ENCODE results near the gene CECR2. TPM values are rescaled to one million over a fixed set of nuclear protein-coding genes. Genes with fewer than 3 reads are reported as not detected.
"Not testable (repeated sequence)": the region's sequence is repeated elsewhere in the genome, so short reads cannot be mapped to it uniquely, and the experiment has no call there.

Gene CECR2
- total RNA-seq, 2 experiments from 2014 or later = 0.10 to 0.26 TPM

DNA sequence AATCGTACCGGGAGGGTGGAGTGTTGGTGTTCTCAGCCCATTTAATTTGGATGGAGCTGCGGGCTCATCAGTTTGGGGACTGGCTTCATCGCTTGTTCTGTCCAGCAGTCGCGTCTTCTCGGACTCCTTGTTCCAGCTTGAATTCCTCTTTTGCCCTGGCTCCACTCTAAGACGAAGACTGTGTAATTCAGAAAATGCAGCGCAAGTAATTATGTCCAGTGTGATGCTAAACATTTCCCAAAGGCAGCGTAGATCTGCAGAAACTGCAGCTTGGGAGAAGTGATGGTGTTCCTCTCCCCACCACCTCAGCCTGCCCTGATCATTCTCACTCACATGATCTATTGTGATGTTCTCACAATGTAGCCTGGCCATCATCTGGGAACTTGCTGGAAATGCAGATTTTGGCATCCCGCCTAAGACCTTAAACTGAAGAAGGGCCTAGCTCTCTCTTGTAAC, 194.7 kb downstream of the CECR2 start:
- no peaks in the 10 kb centered on the region for H3K36me3 Mint-ChIP-seq
- H3K9me3 Mint-ChIP-seq = no peaks in the 10 kb centered on the region
- no peak for DNase-seq
- H3K27ac Mint-ChIP-seq = no peak overlapping the region
- H3K27me3 Mint-ChIP-seq = peaks cover 2% of the 10 kb centered on the region
- no peak overlapping the region for H3K4me3 Mint-ChIP-seq
- H3K4me1 Mint-ChIP-seq = no peaks in the 10 kb centered on the region

DNA sequence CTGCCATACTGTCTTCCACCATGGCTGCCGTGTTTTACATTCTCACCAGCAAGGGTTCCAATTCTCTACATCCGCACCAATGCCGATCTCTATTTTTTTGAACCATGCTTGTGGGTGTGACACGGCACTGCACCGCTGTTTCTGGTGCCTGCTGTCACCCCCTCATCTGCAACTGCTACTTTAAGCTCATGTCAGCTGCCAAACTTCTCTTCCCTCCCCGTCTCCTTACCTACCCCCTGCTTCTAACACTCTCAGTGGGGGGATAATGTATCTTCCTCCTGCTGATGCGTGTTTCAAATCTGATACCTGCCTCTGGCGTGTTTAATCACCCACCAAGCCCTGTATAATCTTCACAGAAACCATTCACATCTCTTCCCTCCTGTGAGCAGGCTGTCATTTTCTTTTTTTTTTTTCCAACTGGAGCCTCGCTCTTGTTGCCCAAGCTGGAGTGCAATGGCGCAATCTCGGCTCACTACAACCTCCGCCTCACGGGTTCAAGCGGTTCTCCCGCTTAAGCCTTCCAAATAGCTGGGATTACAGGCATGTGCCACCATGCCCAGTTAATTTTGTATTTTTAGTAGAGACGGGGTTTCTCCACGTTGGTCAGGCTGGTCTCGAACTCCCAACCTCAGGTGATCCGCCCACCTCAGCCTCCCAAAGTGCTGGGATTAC, 196.9 kb downstream of the CECR2 start:
- not testable (repeated sequence) for H3K4me3 Mint-ChIP-seq, H3K27me3 Mint-ChIP-seq, H3K9me3 Mint-ChIP-seq, DNase-seq, H3K4me1 Mint-ChIP-seq, H3K36me3 Mint-ChIP-seq, H3K27ac Mint-ChIP-seq

DNA sequence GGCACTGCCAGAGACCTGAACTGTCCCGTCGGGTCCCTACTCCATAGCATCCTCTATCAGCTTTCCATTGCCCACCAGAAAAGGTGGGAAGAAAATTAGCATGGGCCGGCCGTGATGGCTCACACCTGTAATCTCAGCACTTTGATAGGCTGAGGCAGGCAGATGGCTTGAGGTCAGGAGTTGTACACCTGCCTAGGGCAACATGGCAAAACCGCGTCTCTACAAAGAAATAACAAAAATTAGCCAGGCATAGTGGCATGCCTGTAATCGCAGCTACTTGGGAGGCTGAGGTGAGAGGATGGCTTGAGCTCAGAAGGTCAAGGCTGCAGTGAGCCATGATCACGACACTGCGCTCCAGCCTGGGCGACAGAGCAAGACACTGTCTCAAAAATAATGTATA, 197.5 kb downstream of the CECR2 start:
- H3K4me3 Mint-ChIP-seq = no peak overlapping the region
- no peak for DNase-seq
- H3K4me1 Mint-ChIP-seq = no peaks in the 10 kb centered on the region
- H3K27ac Mint-ChIP-seq = no peak overlapping the region
- no peaks in the 10 kb centered on the region for H3K9me3 Mint-ChIP-seq
- H3K36me3 Mint-ChIP-seq = no peaks in the 10 kb centered on the region
- peaks cover 10% of the 10 kb centered on the region for H3K27me3 Mint-ChIP-seq

DNA sequence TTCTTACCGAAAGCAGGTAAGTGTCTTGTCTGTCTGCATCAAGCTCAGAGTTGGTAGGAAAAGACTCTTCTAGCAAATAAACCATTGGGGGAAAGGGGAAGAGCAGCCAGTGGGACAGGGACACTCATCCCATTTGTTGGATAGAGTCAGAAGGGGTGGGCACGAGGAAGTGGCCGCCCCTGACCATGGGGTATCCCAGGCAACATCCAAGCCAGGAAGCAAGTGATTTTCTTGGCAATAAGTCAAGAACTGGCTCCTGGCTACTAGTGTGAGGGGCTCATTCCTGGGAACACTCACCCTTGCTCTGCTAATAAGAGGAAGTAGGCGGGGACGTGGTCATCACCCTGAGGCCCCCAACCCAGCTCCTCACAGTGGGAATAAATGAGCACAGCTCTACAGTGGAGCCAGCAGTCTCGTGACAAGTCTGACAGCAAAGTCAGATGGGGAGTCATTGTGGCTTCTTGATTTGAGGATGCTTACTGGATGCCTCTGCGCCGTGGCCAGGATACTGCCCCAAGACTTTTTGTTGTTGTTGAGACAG, 200.8 kb downstream of the CECR2 start:
- H3K4me1 Mint-ChIP-seq = no peaks in the 10 kb centered on the region
- no peak overlapping the region for H3K4me3 Mint-ChIP-seq
- no peaks in the 10 kb centered on the region for H3K9me3 Mint-ChIP-seq
- no peak for DNase-seq
- H3K27ac Mint-ChIP-seq = no peak overlapping the region
- no peaks in the 10 kb centered on the region for H3K36me3 Mint-ChIP-seq
- peaks cover 10% of the 10 kb centered on the region for H3K27me3 Mint-ChIP-seq

DNA sequence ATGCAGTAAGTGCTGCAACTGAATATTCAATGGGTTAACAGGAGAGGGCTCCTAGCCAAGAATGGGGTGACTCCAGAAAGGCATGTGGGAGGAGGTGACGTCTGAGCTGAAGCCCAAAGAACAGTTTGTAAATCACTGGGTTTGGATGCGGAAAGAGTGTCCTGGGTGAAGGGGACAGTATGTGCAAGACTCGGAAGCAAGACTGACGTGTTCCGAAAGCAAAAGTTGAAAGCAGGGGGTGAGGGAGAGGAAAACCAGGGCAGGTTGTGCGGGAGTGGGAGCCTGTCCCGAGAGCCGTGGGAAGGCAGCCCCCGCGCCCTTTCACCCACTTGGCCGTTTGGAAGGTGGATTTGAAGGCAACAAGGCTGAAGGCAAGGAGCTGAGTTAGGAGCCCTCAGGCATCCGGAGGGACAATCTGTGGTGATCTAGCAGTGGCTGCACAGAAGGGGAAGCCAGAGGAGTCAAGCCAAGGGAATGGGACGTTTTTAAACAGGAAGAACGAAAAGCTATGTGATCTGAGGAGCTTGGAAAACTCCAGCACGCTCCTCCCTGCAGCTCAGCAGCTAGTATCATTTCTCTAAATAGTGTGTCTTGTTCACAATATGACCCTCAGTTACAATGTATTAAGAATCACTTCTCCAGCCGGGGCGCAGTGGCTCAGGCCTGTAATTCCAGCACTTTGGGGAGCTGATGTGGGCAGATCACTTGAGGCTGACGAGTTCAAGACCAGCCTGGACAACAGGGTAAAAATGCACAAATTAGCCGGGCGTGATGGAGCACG, 201.8 kb downstream of the CECR2 start:
- Mint-ChIP-seq H3K27me3 (peaks cover 10% of the 10 kb centered on the region), H3K4me1 (no peaks in the 10 kb centered on the region), H3K9me3 (no peaks in the 10 kb centered on the region), H3K4me3 (no peak overlapping the region), H3K36me3 (no peaks in the 10 kb centered on the region), H3K27ac (no peak overlapping the region)
- DNase-seq = no peak

DNA sequence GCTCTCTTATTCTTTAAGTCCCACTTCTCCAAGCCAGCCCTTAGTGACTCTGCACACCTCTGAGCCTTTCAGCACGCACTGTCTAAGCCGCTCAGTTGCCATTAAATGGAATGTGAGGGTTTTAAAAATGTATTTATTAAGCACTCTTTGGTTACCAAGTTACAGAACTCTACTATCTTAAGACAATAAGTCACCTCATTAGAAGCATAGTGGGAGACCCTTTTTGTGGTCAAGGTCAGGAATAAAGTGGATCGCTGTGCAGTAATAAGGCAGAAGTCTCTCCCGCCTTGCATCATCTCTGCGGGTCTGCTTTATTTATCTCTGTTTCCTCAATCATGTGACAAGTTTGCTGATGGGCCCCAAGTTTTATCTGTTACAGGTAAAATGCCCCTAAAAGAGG, 205.9 kb downstream of the CECR2 start:
- H3K27me3 Mint-ChIP-seq = peaks cover 13% of the 10 kb centered on the region
- no peak for DNase-seq
- no peak overlapping the region for H3K27ac Mint-ChIP-seq
- H3K4me1 Mint-ChIP-seq = no peaks in the 10 kb centered on the region
- H3K4me3 Mint-ChIP-seq = no peak overlapping the region
- H3K36me3 Mint-ChIP-seq = no peaks in the 10 kb centered on the region
- no peaks in the 10 kb centered on the region for H3K9me3 Mint-ChIP-seq

DNA sequence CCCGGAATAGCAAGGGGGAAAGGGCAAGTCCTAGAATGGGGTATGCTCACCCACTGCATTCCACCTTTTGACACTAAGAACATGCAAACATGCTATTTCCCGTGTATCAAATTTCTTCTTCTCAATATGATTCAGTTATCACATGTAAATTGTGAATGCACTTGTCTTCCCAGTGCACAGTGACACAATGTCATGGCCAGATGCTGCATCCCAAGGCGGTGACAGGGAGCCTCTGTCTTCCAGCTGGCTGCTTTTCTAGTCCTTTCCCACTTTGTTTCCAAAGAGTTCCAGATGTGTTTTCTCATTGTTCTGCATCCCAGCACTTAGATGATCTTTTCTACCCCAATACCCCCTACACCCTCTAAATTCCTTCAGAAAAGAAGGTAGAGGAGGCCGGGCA, 206.4 kb downstream of the CECR2 start:
- H3K36me3 Mint-ChIP-seq = no peaks in the 10 kb centered on the region
- H3K9me3 Mint-ChIP-seq = no peaks in the 10 kb centered on the region
- H3K4me3 Mint-ChIP-seq = no peak overlapping the region
- no peak overlapping the region for H3K27ac Mint-ChIP-seq
- H3K4me1 Mint-ChIP-seq = no peaks in the 10 kb centered on the region
- no peak for DNase-seq
- H3K27me3 Mint-ChIP-seq = peaks cover 13% of the 10 kb centered on the region

DNA sequence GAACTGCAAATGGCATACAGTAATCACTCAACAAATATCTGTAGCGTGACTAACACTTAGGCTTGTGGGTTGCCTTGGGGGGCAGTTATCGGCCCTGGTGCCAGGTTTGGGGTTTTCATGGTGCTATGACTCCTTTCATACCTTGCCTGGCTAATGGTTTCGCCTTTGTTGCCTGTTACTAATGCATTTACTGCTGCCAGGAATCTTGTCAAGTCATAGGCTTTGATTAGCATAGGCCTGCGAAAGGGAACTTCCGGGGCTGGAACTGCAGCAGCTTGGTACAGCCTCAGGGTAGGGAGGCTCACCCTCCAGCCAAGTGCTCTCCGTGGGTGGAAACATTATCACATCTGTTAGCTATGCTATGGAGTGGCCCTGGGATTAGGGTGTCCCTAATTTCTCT, 207.2 kb downstream of the CECR2 start:
- Mint-ChIP-seq H3K4me1 (no peaks in the 10 kb centered on the region), H3K27ac (no peak overlapping the region), H3K4me3 (no peak overlapping the region), H3K27me3 (peaks cover 5% of the 10 kb centered on the region), H3K9me3 (no peaks in the 10 kb centered on the region), H3K36me3 (no peaks in the 10 kb centered on the region)
- DNase-seq = no peak

DNA sequence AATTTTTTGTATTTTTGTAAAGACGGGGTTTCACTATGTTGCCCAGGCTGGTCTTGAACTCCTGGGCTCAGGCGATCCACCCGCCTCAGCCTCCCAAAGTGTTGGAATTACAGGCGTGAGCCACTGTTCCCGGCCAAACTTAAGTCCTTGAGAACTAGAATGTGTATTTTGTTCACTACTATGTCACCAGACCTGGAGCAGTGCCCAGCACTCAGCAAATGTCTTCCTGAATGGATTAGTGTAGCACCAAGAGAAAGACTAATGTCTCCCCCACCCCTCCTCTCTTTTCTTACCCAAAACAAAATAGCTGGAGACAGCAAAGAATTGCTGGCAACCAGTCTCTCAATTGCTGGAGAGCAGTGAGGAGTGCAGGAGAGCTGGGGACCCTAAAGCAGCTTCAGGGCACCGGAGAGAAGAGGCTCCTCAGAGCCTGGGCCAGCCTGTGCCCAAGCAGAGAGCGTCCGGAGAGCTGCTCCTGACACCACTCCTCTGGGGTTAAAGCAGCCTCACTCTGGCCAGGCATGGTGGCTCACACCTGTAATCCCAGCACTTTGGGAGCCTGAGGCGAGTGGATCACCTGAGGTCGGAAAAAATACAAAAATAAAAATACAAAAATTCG, 209.0 kb downstream of the CECR2 start:
- Mint-ChIP-seq H3K27me3 (peaks cover 4% of the 10 kb centered on the region), H3K36me3 (no peaks in the 10 kb centered on the region), H3K4me3 (no peak overlapping the region), H3K27ac (no peak overlapping the region), H3K9me3 (no peaks in the 10 kb centered on the region), H3K4me1 (no peaks in the 10 kb centered on the region)
- no peak for DNase-seq

DNA sequence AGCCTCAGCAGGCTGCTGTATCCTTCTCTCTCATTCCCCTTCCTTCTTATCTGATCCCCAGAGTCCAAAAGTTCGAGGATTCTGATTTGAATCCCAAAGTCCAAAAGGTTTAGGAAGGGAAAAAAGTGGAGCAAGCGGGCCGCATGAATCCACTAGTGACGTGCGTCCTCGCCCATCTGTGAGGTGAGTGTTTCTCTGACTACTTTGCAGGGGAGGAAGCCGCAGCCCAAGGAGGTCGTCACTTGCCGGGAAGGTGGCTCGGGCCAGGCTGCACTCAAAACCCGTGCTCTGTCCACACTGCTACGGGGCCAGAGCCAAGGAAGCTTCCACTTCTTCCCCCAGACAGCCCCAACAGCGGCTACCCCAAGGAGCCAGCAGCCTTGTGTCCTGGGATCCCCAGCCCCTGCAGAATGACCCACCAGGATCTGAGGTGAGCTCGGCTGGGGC, 210.3 kb downstream of the CECR2 start:
- DNase-seq = no peak
- Mint-ChIP-seq H3K27me3 (peaks cover 4% of the 10 kb centered on the region), H3K4me1 (no peaks in the 10 kb centered on the region), H3K9me3 (no peaks in the 10 kb centered on the region), H3K4me3 (no peak overlapping the region), H3K36me3 (no peaks in the 10 kb centered on the region), H3K27ac (no peak overlapping the region)

DNA sequence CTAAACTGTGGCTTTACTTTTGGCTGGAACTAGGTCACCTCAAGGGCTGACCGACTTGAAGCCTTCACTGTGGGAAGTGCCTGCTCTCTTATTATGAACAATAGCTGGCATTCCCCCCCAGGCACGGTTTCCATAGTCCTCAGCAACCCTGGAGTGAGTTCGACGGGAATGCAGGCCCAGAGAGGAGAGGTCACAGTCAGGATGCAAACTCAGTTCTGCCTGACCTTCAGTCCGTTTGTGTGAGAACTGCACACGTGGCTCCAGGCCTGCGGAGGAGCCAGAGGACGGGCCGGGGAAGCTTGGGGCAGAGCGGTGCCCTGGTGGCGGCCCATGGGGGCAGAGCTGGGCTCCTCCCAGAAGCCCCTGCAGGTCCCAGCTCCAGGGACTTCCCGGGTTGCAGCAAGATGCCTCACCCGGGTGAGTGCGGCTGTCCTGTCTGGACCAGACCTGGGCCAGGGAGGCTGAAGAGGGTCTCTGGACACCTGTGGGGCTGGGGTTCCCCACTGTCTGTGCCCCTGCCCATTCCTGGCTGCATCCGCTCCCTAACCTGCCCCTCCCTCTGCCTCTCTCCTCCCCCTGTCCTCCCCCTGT, 211.3 kb downstream of the CECR2 start:
- no peak for DNase-seq
- Mint-ChIP-seq H3K27me3 (peaks cover 4% of the 10 kb centered on the region), H3K27ac (no peak overlapping the region), H3K4me1 (no peaks in the 10 kb centered on the region), H3K36me3 (no peaks in the 10 kb centered on the region), H3K4me3 (no peak overlapping the region), H3K9me3 (no peaks in the 10 kb centered on the region)

DNA sequence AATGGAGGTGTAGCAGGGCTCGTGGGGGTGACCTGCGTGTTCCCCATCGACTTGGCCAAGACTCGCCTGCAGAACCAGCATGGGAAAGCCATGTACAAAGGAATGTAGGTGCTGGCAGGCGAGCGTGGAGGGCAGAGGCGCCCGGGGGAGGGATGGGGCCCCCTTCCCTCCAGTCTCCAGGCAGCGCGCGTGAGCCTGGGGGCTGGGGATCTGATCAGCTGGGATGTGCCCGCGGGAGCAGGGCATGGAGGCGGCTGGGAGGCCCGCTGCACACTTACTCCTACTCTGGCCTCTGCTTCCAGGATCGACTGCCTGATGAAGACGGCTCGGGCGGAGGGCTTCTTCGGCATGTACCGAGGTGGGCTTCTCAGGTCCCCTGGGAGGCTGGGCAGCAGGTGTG, 211.8 kb downstream of the CECR2 start:
- Mint-ChIP-seq H3K4me3 (no peak overlapping the region), H3K9me3 (no peaks in the 10 kb centered on the region)

DNA sequence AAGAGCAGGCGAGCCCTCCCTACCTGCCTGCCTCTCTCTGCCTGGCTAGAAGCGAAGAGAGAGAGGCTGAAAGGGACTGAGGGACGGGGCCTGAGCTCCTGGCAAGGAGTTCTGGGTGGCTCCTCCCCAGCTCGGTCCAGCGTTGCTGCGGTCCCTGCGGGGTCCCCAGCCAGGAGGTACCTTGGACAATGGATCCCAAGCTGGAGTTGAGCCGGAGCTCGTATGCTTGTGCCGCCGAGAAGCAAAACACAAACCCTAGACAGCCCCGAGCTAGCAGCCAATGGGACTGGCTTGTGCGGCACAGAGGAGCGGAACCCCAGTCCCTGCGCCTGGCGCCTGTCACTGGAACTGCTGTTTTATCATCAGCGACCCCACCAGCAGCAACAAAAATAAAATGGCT, 212.4 kb downstream of the CECR2 start:
- H3K4me3 Mint-ChIP-seq = no peak overlapping the region
- H3K27ac Mint-ChIP-seq = no peak overlapping the region

More for the DNA sequence above, 211.8 kb downstream of the CECR2 start:
- Mint-ChIP-seq H3K4me1 (no peaks in the 10 kb centered on the region), H3K27ac (no peak overlapping the region), H3K27me3 (peaks cover 4% of the 10 kb centered on the region), H3K36me3 (no peaks in the 10 kb centered on the region)
- no peak for DNase-seq

DNA sequence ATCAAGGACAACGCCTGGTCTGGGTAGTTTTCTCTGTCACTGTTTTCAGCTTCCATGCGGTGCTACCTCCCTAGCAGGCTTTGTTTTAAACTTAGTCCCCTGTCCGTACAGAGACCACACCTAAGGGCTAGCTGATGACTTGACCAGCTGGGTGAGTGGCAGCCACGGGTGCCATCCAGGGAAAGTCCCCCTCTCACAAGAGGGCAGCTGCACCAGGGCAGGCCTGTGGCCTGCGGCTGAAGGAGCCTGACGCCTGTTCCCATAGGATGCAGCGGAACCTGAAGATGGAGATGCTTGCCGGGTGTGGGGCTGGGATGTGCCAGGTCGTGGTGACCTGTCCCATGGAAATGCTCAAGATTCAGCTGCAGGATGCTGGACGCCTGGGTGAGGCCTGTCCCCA, 213.9 kb downstream of the CECR2 start:
- Mint-ChIP-seq H3K36me3 (no peaks in the 10 kb centered on the region), H3K9me3 (no peaks in the 10 kb centered on the region), H3K27ac (no peak overlapping the region), H3K4me3 (no peak overlapping the region), H3K4me1 (no peaks in the 10 kb centered on the region), H3K27me3 (no peaks in the 10 kb centered on the region)
- no peak for DNase-seq

More for the DNA sequence above, 212.4 kb downstream of the CECR2 start:
- Mint-ChIP-seq H3K9me3 (no peaks in the 10 kb centered on the region), H3K27me3 (peaks cover 4% of the 10 kb centered on the region), H3K36me3 (no peaks in the 10 kb centered on the region), H3K4me1 (no peaks in the 10 kb centered on the region)
- DNase-seq = no peak

DNA sequence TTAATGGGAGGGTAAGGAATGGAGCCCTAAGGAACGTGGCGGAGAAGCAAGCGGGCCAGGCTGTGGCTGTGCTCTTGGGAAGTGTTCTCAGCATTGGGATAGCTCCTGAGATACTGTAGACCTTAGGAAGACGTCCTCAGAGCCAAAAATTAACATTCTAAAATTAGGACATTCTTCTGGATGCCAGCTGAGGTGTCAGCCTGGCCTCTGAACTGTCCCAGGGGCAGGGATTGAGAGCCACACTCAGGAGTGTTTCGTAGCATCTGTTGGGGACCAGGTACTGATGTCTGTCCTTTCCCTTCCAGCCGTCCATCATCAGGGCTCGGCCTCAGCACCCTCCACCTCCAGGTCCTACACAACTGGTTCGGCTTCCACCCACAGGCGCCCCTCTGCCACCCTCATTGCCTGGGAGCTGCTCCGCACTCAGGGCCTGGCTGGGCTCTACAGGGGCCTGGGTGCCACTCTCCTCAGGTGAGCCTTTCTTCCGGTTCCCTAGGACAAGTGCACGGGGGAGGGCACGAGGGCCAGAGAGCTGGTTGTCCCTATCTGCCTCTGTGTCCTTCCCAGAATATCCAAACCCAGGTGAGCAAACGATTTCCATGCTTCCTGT, 217.7 kb downstream of the CECR2 start:
- H3K9me3 Mint-ChIP-seq = no peaks in the 10 kb centered on the region

More for the DNA sequence above, 217.7 kb downstream of the CECR2 start:
- Mint-ChIP-seq H3K4me1 (no peaks in the 10 kb centered on the region), H3K27ac (no peak overlapping the region), H3K27me3 (no peaks in the 10 kb centered on the region), H3K36me3 (no peaks in the 10 kb centered on the region), H3K4me3 (no peak overlapping the region)
- DNase-seq = no peak

Data from activated naive CD8-positive, alpha-beta T cell treated with anti-CD3 and anti-CD28 coated beads for 36 hours (primary cell).